G401.6 (cell line): ENCODE measurements around the gene FAM217A.

ENCODE experiments used
- FAIRE-seq: peaks from 2 replicates; lab custom pipeline; 2012; peaks lifted over from hg19 to GRCh38; lab: Jason Lieb, UNC

FAM217A gene

GRCh38 chr6:4084444-4085331, 5.8 kb upstream of the FAM217A start:
- FAIRE-seq: no peak

- FAIRE-seq: no peak
Measured at GRCh38 chr6:4074478-4075235, 4.3 kb downstream of the FAM217A start.

- FAIRE-seq: no peak
Measured at GRCh38 chr6:4071330-4071729, 7.6 kb downstream of the FAM217A start.

GRCh38 chr6:4069199-4069598, 9.7 kb downstream of the FAM217A start:
- no peak for FAIRE-seq

- FAIRE-seq: no peak
Measured at GRCh38 chr6:4067673-4068072, 11.3 kb downstream of the FAM217A start.

GRCh38 chr6:4066029-4066755, 12.7 kb downstream of the FAM217A start:
- FAIRE-seq: no peak

GRCh38 chr6:4059115-4059777, 19.7 kb downstream of the FAM217A start:
- FAIRE-seq: no peak

DNA sequence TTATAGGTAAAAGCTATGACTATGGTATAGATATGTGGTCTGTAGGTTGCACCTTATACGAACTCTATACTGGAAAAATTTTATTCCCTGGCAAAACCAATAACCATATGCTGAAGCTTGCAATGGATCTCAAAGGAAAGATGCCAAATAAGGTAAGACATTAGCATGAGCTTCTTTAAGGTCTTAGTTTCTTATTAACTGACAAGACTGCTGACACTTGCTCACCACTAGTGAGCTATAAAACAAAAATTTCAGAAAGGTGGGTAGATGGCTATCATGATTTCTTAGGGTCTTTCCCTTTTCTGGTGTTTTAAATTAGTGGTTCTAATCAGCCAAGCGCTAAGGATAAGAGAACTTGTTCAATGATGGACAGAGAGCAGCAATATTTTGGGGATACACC, 21.9 kb downstream of the FAM217A start:
- FAIRE-seq: no peak

DNA sequence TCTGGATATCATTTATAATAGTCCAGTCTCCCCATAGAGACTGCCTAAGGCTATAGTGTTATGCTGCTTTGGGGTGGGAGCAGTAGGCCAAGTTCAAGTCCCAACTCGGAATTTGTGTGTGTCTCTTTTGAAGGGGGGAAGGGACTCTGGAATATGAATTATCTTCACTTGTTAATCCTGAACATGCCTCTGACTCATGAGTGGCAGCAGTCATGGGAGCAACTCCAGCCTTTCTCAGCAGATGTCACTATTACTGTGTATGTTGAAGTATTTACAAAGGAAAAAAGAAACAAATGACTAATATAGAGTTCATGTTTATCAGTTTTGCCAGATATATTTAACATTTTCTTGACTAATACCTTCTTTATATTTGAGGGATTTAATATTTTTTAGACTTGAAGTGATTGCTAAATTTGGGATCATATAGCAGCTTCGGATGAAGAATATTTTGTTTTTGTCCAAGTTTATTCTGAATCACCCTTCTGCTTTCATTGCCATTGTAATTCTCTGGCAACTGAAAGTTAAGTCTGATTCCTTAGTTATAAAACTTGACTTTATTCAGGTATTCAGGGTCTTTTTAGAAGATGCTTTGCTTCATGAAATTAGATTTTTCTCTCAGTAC, 23.4 kb downstream of the FAM217A start:
- FAIRE-seq: peak; percentile 72

- no peak for FAIRE-seq
Measured at GRCh38 chr6:4049246-4049645, 29.7 kb downstream of the FAM217A start.

- no peak for FAIRE-seq
Measured at GRCh38 chr6:4041480-4041879, 37.5 kb downstream of the FAM217A start.

GRCh38 chr6:4039348-4039747, 39.6 kb downstream of the FAM217A start:
- no peak for FAIRE-seq

DNA sequence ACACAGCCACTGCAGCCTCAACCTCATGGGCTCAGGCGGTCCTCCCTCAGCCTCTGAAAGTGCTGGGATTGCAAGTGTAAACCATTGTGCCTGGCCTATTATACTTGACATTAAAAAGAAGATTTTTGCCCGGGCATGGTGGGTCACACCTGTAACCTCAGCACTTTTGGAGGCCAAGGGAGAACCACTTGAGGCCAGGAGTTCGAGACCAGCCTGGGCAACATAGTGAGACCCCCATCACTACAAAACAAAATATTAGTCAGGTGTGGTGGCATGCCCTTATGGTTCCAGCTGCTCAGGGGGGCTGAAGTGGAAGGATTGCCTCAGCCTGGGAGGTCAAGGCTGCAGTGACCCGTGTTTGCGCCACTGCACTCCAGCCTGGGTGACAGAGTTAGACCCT, 42.4 kb downstream of the FAM217A start:
- FAIRE-seq: no peak

GRCh38 chr6:4032475-4032874, 46.5 kb downstream of the FAM217A start:
- FAIRE-seq: no peak

GRCh38 chr6:4031442-4031841, 47.5 kb downstream of the FAM217A start:
- peak; percentile 39 for FAIRE-seq

DNA sequence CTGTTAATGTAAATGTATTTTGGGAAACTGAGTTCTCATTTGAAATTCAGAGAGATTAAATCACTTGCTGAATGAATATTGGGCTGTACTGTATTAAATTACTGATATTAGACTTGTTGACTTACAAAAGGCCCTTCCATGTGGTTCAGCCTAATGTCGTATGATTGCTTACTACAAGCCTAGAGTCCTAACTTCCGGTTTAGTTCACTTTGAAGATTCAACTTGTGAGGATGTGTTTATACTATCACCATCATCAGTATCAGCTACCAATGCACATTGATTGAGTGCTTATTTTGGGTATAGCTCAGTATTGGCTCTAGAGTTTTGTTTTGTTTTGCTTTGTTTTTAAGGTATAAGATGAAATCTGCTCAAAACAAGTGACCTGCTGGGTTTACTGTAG, 48.3 kb downstream of the FAM217A start:
- no peak for FAIRE-seq

GRCh38 chr6:4029687-4030086, 49.2 kb downstream of the FAM217A start:
- FAIRE-seq: no peak

GRCh38 chr6:4028051-4028450, 50.9 kb downstream of the FAM217A start:
- no peak for FAIRE-seq

DNA sequence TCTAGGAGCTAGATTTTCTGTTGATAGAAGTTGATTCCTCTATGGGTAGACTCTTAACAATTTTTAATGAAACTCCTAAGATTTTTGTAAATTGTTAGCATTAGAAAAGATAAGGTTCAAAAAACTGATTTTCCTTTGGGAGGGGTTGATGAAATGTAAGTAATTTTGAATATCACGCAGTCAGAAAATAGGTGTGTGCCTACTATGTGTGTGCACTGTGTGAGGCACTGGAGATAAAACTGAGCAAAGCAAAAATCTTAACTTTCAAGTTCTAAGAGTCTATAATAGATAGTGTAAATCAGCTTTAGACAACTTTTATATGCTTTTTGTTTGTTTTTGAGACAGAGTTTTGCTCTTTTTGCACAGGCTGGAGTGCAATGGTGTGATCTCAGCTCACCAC, 53.3 kb downstream of the FAM217A start:
- no peak for FAIRE-seq

- no peak for FAIRE-seq
Measured at GRCh38 chr6:4023240-4023639, 55.7 kb downstream of the FAM217A start.

DNA sequence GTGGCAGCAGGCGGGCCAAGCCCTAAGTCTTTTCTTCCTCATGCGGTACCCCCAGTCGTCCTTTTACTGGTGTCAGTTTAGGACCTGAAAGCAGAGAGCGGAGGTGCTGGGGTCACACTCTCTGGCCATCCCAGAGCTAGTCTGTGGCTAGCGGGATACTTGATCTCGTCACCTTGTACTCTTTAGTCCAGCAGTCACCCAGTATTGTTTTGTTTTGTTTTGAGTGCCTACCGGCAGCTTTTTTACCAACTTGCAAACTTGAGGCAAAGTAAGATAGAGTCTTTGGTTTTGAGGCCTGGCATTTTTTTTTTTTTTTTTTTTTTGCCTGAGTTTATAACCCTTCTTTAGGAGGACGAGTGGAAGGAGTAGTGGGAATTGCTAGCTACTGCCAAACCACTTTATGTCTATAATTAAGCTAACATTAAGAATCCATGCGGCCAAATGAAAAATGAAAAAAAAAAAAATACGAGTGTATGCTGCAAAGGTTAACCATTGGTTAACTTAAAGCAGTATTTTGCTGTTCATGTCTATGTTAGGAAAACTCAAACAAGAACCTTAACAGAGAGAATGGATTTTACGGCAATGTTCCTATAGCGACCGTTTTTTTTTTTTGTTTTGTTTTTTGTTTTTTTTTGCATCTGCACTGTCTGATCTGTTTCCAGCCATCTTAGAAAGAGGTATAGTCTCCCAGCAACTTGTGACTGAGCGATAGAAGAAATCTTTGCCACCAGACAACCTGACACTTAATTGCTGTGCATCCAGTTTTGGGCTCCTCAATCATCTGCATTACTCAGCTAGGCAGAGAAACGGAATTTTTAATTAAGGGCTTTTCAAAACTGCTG, 56.9 kb downstream of the FAM217A start:
- FAIRE-seq: no peak
